Measurements from ENCODE around the gene LRRC32.

Gene LRRC32

DNA sequence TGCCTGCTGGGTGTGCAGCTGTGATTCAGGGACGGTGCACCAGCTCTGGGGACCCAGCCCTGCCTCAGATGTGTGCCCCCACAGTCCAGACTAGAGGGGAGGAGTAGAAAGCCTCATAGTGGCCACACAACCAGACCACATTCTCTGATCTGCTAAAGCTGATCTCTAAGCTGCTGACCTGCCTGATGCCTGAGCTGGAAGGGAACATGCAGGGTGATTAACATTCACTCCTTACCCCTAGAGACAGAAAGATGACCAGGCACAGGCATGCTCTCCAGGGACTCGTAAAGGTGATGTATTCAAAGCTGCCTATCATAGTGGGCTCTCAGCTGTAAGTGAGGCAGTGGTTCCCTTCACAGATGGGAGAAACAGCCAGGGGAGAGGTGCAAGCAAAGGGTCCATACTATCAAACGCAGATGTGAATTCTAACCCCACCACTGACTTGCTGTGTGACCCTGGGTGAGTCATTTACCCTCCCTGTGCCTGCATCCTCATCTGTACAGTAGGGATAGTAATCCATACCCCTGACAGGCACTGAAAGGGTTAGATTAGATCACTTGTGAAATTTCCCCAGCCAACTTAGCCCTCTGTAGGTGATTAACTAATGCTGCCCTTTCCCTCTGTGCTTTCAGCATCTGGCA is 29.0 kb upstream of the LRRC32 start:
- no peak overlapping the region for H3K4me3 ChIP-seq (replicated peaks in 1 of 2; ENCODE audit: low read depth in 2 of 2, low read length in 2 of 2)
- peak in 1 of 2 donors; percentile 15 for DNase-seq (ENCODE audit: low read depth in 2 of 2)
- TF ChIP-seq, protein P1, sequence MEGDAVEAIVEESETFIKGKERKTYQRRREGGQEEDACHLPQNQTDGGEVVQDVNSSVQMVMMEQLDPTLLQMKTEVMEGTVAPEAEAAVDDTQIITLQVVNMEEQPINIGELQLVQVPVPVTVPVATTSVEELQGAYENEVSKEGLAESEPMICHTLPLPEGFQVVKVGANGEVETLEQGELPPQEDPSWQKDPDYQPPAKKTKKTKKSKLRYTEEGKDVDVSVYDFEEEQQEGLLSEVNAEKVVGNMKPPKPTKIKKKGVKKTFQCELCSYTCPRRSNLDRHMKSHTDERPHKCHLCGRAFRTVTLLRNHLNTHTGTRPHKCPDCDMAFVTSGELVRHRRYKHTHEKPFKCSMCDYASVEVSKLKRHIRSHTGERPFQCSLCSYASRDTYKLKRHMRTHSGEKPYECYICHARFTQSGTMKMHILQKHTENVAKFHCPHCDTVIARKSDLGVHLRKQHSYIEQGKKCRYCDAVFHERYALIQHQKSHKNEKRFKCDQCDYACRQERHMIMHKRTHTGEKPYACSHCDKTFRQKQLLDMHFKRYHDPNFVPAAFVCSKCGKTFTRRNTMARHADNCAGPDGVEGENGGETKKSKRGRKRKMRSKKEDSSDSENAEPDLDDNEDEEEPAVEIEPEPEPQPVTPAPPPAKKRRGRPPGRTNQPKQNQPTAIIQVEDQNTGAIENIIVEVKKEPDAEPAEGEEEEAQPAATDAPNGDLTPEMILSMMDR (IDR thresholded peaks at IDR 0.05; ENCODE audit: low read depth, low read length): no peak

DNA sequence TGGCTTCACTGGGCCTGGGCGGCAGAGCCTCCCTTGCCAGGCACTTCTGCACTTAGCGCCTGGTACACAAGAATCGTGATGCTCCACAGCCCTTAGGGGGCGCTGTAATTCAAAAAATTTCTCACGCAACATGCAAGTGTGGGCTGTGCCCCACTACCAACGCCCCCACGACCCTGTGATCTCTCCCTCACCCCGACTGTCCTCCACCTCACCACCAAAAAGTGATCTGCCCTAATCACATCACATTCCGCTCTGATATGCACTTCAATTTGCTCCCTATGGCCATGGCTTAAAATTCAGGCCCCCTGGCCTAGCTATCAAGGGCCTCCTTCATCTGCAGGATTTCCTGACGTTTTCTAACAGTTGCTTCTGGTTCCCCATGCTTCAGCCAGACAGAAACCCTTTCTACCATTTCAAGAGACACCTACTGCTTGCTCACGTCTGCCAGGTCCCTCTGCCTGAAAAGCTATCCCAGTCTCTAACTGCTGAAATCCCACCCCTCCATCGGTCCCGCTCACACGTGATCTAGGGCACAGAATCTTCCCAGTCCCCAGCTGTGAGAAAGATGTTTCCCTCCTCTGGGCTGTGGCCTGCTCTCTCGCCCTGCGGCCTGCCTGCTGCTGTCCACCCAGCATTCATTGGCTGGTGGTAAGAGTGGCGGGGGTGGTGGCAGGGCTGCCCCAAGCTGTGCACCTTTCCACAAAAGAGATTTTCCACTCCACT is 27.9 kb upstream of the LRRC32 start:
- peak in 1 of 2 donors; percentile 22 for DNase-seq (ENCODE audit: low read depth in 2 of 2)
- TF ChIP-seq, protein P1 (IDR thresholded peaks at IDR 0.05; ENCODE audit: low read depth, low read length): peak; percentile 29
- H3K4me3 ChIP-seq (replicated peaks in 1 of 2; ENCODE audit: low read depth in 2 of 2, low read length in 2 of 2): no peak overlapping the region

DNA sequence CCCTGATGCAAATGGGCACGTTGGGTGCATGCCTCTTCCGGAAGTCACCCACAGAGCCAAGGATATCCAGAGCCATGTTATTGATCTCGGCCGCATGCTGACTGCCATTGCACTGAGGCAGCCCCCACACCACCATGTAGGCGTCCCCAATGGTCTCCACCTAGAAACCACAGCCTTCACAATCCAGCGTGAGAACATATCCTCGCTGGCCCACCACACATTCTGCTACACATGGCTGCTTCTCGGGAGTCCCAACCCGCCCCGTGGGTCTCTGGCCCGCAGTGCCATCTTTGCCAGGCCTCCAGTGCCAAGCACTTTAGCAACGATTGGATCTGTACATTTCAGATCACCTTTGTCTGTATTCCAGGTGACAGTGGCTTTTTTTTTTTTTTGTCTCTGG is 26.2 kb upstream of the LRRC32 start:
- TF ChIP-seq, protein P1 (IDR thresholded peaks at IDR 0.05; ENCODE audit: low read depth, low read length): no peak
- no peak for DNase-seq (ENCODE audit: low read depth in 2 of 2)
- no peak overlapping the region for H3K4me3 ChIP-seq (replicated peaks in 1 of 2; ENCODE audit: low read depth in 2 of 2, low read length in 2 of 2)

DNA sequence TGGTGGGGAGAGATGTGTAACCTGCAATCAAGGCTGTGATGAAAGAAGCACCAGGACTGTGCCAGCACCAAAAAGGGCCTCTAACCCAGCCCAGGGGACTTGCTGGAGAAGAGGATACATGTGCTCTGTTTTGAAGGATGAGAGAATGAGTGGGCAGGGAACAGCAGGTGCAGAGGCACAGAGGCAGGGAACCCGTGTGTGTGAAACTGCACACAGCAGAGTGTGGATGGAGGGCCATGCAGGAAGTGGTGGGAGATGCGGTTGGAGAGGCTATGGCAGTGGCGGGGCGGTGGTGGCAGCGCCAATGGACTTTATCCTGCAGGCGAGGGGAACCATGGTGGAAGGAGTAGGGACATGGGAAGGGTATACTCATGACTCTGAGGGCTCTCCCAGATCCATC is 25.2 kb upstream of the LRRC32 start:
- no peak overlapping the region for H3K4me3 ChIP-seq (replicated peaks in 1 of 2; ENCODE audit: low read depth in 2 of 2, low read length in 2 of 2)
- DNase-seq (ENCODE audit: low read depth in 2 of 2): no peak
- TF ChIP-seq, protein P1 (IDR thresholded peaks at IDR 0.05; ENCODE audit: low read depth, low read length): no peak

DNA sequence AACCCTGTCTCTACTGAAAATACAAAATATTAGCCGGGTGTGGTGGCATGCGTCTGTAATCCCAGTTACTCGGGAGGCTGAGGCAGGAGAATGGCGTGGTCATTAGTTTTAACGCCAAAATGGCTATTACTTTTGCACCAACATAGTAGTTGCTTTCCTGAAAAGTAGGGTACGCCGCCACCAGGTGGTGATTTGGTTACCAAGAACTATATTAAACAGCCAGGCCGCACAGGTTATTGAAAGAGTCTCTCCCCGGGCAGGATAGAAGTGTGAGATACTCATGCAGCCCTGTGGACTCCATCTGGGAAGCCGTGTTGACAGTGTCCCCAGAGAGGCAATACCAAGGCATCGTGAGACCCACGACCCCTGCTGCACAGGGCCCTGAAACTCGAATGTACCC is 24.6 kb upstream of the LRRC32 start:
- H3K4me3 ChIP-seq (replicated peaks in 1 of 2; ENCODE audit: low read depth in 2 of 2, low read length in 2 of 2): no peak overlapping the region
- no peak for DNase-seq (ENCODE audit: low read depth in 2 of 2)
- TF ChIP-seq, protein P1 (IDR thresholded peaks at IDR 0.05; ENCODE audit: low read depth, low read length): no peak

DNA sequence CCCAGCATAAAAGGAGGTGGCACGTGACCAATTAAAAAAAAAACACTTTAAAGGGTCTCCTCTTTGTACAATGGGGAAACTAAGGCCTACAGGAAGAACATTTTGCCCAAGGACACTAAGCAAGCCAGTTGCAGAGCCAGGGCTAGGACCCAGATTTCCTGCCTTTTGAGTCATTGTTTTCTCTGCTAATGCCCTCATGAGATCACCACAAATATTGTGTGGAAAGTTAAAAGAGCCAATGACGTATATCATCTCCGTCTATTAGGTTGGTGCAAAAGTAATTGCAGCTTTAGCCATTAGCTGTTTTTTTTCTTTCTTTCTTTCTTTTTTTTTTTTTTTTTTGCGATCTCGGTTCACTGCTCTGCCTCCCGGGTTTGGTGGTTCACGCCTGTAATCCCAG is 24.1 kb upstream of the LRRC32 start:
- TF ChIP-seq, protein P1 (IDR thresholded peaks at IDR 0.05; ENCODE audit: low read depth, low read length): no peak
- peak; percentile 57 to 91 for DNase-seq (ENCODE audit: low read depth in 2 of 2)
- H3K4me3 ChIP-seq (replicated peaks in 1 of 2; ENCODE audit: low read depth in 2 of 2, low read length in 2 of 2): no peak overlapping the region

Data from cardiac fibroblast (primary cell).